GM18870 (cell line): ENCODE measurements around the gene NR5A2.
"Not testable (repeated sequence)": the region's sequence is repeated elsewhere in the genome, so short reads cannot be mapped to it uniquely, and the experiment has no call there.

Experiments used
- ATAC-seq: cut with Tn5 transposase; IDR thresholded peaks from one replicate; pipeline ENCODE4 v1.9.1; 2021; ENCODE audit warnings: moderate library complexity; ENCODE audit not compliant: unreplicated experiment

NR5A2 gene

DNA sequence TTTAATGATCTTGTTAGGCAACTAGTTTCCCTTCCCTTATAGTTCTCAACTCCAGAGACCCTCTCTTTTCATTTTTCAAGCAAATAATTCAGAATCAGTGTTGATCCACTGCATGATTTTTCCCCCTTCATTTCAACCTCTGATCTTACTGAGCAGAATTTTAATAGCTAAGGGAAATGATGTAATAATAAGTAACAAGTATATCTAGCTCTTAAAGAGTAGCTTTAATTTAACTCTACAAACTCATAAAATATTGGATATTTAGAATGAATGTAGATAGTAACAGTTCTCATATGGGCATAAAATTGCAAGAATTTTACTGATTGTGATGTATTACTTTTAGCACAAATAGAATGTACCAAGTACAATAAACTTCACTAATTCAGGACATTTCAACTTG is 130.2 kb downstream of the NR5A2 start:
- no peak for ATAC-seq

DNA sequence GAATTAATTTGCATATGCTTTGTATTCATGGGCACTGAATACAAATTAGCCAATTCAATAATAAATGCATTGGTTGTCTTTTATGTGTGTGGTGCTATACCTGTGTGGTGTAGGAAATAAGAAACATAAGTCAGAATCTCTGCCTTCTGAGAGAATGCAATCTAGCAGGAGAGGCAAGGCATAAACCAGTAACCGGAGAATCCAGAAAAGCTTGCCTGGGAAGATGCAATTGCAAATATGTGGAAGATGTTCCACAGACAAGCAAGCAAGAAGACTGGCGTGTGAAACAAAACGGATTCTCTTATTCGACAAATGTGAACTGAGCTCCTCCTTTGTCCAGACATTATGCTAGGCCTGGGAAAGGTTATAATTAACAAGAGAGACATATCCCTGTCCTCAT is 134.3 kb downstream of the NR5A2 start:
- ATAC-seq, result no peak

DNA sequence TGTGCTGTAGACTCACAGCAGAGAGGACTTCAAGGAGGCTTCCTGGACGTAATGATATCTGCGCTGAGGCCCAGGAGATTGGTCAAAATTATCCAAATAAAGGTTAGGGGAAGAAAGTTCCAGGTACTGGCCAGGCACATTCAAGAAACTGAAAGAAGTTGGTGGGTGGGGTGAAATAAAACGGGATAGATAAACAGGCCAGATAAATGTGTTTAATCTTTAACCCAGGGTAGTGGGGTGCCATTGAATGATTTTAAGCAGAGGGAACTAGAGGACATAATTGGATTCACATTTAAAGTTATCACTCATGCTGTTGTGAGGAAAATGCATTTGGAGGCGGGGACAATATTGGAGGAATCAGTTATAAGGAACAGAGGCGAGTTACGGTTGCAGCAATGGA is 134.7 kb downstream of the NR5A2 start:
- ATAC-seq, result no peak

DNA sequence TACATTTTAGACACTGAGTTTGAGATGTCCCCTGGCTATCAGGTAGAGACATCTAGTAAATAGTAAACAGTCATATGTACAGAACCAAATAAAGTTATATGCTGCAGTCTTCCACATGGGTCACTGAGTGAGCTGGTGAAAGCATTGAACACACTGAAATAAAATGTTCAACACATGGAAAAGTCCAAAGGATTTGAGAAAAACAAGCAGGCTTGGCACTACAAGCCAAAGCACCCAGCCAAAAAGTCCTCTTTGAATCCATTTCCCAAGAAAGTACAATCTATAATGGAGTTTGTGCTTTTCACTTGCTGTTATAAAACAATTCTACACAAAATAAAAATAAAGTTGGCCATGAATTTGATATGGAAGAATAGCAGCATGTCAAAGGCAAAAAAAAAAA is 135.4 kb downstream of the NR5A2 start:
- no peak for ATAC-seq

DNA sequence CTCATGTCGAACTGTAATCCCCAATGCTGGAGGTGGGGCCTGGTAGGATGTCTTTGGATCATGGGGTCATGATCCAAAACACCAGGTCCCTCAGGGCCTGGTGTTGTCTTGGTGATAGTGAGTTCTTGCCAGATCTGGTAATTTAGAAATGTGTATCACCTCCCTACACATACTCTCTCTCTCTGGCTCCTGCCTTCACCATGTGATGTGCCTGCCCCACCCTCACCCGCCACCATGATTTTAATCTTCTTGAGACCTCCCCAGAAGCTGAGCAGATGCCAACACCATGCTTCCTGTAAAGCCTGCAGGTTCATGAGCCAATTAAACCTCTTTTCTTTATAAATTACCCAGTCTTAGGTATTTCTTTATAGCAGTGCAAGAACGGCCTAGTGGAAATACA is 136.4 kb downstream of the NR5A2 start:
- no peak for ATAC-seq

DNA sequence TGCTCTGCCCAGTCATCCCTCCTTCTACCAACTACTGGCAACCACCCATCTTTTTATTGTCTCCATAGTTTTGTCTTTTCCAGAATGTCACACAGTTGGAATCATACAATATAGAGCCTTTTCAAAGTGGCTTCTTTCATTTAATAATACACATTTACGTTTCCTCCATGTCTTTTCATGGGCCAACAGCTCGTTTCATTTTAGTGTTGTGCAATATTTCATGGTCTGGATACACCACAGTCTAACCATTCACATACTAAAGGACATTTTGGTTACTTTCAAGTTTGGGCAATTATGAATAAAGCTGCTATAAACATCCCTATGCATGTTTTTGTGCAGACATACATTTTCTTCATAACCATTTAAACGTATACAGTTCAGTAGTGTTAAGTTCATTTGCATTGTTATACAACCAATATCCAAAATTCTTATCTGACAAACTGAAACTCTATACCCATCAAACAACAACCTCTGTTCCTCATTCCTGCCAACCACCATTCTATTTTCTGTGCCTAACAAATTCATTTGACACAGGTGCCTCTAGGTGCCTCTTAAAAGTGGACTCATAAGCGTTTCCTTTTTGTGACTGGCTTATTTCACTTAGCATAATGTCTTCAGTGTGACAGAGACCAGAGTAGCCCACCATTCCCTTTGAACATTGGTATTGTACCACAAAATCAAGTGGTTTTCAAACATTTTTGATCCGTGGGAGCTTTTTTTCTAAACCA is 138.1 kb downstream of the NR5A2 start:
- no peak for ATAC-seq

DNA sequence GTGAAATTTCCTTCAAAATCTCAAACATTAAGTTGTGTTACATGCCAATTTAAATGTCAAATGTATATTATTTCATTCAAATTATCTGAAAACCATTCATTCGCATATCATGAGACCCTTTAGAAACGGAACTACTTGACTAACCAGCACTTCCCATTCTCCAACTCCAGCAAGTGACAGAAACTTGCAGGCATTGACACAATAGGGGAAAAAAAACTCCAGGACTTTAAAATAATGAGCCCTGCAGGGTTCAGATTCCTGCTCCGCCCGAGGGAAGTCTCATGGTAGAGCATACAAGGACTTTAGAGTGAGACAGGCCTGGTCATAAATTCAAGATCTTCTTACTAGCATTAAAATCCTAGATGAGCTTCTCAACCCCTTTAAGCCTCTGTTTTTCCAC is 138.9 kb downstream of the NR5A2 start:
- ATAC-seq, result no peak

DNA sequence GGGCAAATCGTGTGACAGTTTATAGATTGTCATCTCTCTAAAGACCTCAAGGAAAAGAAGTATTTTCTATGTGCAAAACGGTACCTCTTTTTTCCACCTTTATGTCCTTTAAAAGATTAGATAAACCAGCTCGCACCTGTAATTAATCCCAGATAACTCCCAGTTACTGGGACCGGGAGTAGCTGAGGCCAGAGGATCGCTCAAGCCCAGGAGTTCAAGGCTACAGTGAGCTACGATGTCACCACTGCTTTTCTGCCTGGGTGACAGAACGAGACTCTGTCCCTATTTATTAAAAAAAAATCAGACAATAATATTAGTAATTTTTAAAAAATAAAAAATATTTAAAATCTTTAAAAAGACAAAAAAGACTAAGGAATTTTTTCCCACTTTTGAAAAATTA is 141.4 kb downstream of the NR5A2 start:
- ATAC-seq, result no peak

DNA sequence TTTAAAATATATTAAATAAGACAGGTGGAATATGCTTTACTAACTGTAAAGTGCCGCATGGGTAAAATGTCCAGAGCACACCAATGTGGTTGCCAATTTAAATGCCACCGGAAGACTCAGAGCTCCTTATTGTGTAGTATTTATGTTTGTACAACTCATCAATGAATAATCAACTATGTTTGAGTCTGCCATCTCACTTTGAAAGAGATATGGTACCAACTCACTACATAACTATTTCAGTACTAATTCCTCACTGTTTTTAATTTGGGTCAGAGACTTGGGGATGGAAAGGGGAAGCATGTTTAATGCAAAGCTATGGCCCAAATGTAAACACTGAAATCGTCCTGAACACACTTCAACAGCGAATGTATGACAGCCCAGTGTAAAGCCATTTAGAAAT is 144.8 kb downstream of the NR5A2 start:
- no peak for ATAC-seq

DNA sequence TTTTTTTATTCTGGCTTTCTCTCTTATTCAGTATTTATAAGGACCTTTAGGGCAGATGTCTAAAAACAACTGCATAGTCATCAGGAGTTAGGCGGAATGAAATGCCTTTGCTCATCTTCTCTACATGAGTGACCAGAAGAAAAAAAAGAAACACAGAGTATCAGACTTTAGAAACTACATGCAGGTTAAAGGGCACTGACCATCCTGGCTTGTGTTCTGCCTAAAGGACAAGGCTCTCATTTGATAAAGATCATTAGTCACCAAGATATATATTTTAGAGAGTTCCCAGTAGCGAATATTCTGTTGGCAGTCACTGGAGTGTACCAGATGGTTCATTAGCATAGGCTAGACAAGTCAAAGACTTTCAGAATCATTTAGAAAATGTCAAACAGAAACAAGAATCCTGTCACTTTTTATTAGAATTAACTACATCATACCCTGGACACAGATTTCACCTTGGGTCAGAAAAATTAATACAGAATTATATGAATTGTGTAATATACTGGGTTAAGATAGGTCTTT is 145.6 kb downstream of the NR5A2 start:
- ATAC-seq, result no peak

DNA sequence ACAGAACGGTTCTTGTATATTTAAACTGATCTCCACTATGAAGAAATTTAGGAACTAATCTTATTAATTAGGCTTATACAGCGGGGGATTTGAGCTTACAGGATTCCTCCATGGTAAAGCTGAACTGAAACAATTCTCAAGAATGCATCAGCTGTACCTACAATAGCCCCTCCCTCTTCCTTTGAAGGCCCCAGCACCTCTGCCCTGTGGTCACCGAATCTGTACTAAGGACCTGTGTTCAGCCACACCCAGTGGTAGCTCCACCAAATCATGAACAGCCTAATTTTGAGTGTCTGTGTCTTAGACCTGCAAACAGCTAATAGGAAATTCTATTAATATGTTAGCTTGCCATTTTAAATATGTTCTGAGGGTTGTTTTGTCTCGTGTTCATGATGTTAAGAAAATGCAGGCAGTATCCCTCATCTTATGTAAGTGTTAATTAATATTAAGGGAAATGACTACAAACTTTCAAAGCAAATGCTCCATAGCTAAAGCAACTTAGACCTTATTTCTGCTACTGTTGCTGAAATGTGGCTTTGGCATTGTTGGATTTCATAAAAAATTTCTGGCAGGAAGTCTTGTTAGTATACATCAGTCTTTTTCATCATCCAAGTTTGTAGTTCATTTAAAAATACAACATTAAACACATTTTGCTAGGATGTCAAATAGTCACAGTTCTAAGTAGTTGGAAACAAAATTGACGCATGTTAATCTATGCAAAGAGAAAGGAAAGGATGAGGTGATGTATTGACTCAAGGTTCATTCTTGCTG is 147.2 kb downstream of the NR5A2 start:
- no peak for ATAC-seq

DNA sequence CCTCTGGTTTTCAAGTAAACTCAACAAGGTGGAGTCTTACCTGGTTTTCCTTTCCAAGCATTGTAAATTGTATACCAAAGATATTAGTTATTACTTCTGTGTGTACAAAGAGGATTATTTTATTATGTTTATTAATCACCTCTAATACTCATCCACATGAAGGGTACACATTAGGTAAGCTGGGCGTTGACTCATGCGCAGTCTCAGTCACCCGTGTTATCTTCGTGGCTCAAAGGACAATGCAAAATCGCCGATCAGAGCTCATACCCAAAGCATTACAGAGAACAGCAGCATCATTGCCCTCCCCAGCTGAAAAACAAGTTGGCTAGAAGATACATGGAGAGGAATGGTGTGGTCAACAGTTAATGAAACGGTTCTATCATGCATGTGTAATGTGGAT is 148.7 kb downstream of the NR5A2 start:
- ATAC-seq, result no peak

DNA sequence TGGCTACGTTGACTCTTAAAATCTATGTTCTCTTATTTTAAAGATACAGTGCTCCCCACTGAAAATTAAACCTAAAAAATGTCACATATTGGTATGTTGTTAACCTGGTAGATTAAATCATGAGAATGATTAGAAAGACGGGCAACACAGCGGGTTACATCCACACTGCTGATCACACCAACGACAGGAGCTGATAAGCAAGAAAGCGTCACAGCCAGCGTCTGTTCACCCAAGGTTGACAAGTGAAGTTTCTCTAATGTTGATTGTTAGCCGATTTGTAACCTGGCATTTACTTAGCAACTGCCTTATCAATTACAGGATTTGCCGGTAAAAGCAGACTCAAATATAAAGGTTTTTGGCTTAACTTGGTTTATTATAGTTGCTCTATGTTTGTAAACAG is 149.3 kb downstream of the NR5A2 start:
- ATAC-seq, result no peak

DNA sequence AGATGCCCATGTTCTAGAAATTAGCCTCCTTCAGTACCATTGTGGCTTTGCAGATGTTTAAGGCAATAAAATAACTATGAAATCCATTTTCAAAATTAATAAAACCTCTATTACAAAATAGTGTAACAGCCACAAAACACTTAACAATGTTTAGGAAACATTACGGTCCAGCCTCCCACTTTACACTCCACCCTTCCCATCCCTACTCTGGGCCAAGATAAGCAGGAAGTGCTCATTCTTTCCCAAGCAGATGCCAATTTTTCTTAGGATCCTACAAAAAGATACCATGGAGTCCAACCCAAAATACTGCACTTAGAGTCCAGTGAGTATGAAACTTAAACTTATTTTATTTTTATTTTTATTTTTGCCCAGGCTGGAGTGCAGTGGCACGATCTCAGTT is 150.8 kb downstream of the NR5A2 start:
- no peak for ATAC-seq

DNA sequence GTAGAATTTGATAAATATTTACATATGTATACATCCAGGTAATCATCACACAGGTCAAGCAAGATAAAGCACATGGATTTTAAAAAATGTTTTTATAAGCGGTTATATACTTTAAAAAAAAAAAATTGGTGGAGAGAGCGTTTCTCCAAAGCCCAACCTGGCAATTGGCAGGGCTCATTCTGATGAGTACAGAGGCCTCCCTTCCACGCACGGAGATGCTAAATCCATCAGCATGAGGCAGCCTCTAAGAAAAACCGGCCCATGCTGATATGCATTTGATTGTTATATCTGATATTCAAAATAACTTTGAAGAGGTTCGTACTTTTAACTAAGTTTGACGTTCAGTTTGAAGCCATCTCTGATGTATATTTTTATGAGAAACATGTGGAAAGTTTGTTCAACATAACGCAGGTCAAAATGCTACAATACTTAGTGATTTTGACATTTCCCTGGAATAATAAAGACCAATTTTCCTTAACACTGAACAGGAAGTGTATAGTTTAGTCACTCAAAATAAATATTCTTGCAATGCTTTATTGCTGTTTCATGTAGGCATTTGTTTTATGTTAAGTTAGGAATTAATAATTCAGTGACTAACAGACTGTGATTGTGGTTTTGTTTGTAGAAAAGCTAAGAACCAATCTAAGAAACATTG is 151.7 kb downstream of the NR5A2 start:
- ATAC-seq, result no peak

DNA sequence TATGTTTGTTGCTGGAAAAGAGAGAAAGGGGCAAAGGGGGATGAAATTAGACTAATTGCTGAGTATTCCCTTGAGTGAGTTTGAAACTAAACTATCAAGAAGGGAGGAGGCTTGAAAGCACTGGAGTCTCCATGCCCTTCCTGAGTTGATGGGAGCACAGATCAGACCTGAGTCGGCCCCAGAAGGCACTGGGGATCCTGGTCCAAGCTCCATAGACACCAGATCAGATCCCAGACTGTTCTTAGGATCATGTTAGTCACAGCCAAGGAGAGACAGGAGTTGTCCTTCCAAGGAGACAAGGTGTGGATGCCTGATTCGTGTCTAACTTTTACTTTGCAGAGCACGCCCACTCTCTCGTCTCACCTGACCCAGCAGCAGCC is 152.3 kb downstream of the NR5A2 start:
- no peak for ATAC-seq

DNA sequence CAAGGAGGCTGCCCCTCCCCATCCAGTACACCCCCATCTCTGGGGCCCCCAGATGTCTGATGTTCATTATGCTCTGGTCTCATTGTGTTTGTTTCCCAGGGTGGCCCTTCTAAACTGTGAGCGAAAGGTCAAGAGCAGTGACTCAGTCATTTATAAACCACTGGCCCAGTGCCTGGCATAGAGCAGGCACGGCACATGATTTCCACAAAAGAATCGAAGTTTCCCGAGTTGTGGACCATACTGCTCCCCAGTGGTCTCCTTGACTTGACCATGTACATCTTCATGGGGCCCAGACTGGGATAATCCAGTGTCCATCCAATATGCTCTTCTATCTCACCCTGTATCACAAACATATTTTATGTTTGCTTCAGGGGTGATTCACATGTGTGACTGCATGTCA is 153.3 kb downstream of the NR5A2 start:
- no peak for ATAC-seq

DNA sequence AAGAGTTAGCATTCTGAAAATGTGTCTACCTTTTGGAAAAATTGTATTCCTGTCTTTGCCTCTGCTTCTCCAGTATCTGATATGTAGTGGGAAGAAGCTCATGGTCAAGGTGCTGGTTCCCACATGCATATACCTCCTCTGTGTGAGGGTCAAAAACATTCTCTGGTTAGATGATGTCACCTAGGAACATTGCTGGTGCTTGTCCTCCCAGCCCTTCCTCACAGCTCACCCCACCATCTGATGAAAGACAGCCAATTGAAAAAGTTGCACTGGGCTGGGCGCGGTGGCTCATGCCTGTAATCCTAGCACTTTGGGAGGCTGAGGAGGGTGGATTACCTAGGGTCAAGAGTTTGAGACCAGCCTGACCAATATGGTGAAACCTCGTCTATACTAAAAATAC is 154.4 kb downstream of the NR5A2 start:
- no peak for ATAC-seq

DNA sequence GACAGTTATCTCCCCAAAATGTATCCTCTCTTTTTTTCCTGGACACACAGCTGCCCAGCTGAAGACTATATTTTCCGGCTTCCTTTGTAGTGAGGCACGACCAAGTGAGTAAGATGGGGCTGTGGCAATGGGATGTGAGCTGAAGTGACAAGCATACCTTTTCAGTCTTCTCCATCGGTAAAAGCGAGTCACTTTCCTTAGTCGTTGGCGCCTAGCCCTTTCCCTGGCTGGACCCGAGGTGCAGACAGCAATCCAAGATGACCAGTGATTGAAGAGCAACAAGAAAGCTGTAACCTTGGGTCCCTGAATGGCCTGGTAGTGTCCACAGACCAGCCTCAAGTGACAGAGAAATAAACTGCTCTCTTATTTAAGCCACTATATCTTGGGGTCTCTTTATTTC is 155.2 kb downstream of the NR5A2 start:
- no peak for ATAC-seq

DNA sequence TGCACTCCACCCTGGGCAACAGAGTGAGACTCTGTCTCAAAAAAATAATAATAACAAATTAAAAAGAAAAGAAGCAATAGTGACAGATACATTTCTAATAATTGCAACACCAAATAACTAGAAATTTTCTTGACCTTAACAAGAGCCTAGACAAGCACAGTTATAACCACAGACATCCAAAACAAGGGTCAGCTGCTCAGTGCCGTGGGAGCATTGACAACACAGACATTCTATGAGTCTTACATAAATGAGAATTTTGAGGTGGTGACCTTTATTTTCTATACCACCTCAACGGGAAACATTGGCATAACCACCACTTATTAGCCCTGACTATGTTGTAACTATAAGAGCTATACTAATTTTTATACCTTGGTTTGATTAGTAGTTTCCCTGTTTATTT is 156.1 kb downstream of the NR5A2 start:
- no peak for ATAC-seq

DNA sequence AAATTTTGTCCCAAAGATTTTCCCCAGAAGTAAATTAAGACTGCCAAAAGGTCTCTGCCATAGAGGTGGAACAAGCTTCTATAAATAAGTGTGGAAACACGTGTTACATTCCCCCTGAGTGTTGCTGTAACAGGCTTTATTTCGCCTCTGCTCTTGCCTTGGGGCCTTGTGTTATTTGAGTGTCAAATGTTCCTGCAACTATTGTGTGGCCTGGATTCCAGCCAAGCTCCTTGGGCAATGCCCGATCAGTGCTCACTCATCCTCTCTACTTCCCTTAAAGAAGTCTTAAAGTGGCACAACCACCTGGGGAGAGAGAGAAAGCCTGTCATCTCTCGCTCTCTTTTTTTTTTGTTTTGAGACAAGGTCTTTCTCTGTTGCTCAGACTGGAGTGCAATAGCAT is 156.7 kb downstream of the NR5A2 start:
- no peak for ATAC-seq

DNA sequence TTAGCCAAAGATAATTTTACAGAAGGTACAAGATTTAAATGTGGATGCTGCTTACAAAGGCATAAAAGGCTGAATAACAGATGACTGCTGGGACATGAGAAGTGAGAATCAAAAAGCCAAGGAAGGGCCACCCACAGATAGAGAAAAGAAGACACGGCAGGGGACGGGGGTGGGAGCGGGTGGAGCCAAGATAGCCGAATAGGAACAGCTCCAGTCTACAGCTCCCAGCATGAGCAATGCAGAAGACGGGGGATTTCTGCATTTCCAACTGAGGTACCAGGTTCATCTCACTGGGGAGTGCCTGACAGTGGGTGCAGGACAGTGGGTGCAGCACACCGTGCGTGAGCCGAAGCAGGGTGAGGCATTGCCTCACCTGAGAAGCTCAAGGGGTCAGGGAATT is 157.7 kb downstream of the NR5A2 start:
- ATAC-seq, result not testable (repeated sequence)
